ENCODE measurements around the gene SH3GLB2.
"Not testable (repeated sequence)": the region's sequence is repeated elsewhere in the genome, so short reads cannot be mapped to it uniquely, and the experiment has no call there.

Gene SH3GLB2

DNA sequence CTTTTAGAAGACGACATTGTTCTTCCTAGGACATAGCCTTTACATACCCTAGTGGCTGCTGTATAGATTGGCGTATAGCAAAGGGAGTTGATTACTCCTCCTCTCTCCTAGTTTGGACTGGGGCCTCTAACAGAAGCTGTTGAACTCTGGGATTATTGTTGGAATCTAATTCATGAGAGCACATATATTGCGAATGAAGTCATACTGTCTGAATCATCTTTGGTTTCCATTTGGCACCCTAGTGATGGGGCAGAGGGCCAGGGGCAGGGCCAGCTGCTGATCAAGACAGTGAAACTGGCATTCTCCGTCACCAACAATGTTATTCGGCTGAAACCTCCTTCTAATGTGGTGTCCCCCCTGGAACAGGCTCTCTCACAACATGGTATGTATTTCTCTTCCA lies 40.3 kb downstream of the SH3GLB2 start:
- no peak overlapping the region for H3K9ac ChIP-seq (ENCODE audit: low read length)
- H3K36me3 ChIP-seq (ENCODE audit: control insufficient read depth, insufficient read depth, low read length): peaks cover 87% of the 10 kb centered on the region
- H3K4me1 ChIP-seq (ENCODE audit: control insufficient read depth, insufficient read depth, low read length): no peaks in the 10 kb centered on the region
- H3K9me3 ChIP-seq (ENCODE audit: control insufficient read depth, insufficient read depth, low read depth, low read length): no peaks in the 10 kb centered on the region
- no peak overlapping the region for H3K4me3 ChIP-seq (ENCODE audit: low read depth, low read length)
- no peak overlapping the region for H3K27ac ChIP-seq (ENCODE audit: low read depth, low read length)
- no peaks in the 10 kb centered on the region for H3K27me3 ChIP-seq (ENCODE audit: control insufficient read depth, insufficient read depth, low read length)

DNA sequence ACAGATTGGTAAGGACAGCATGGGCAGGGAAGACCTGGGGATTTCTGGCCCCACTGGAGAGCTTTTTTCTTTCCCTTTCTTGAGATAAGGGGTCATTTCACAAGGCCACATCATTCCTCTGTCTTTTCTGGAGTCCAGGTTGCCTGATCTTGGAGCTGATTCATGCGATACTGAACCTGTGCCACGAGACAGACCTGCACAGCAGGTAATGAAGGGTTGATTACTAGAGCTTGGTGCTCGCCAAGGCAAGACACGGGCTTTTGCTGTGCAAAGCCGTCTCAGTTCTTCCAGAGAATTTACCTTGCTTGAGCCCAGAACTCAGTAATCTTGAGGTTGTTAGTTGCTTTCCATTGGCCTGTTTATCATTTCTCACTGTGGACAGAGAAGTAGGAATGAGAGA lies 41.5 kb downstream of the SH3GLB2 start:
- H3K4me1 ChIP-seq (ENCODE audit: control insufficient read depth, insufficient read depth, low read length): no peaks in the 10 kb centered on the region
- no peak overlapping the region for H3K27ac ChIP-seq (ENCODE audit: low read depth, low read length)
- H3K9me3 ChIP-seq (ENCODE audit: control insufficient read depth, insufficient read depth, low read depth, low read length): no peaks in the 10 kb centered on the region
- no peaks in the 10 kb centered on the region for H3K27me3 ChIP-seq (ENCODE audit: control insufficient read depth, insufficient read depth, low read length)
- no peak overlapping the region for H3K4me3 ChIP-seq (ENCODE audit: low read depth, low read length)
- no peak overlapping the region for H3K9ac ChIP-seq (ENCODE audit: low read length)
- peaks cover 89% of the 10 kb centered on the region for H3K36me3 ChIP-seq (ENCODE audit: control insufficient read depth, insufficient read depth, low read length)

DNA sequence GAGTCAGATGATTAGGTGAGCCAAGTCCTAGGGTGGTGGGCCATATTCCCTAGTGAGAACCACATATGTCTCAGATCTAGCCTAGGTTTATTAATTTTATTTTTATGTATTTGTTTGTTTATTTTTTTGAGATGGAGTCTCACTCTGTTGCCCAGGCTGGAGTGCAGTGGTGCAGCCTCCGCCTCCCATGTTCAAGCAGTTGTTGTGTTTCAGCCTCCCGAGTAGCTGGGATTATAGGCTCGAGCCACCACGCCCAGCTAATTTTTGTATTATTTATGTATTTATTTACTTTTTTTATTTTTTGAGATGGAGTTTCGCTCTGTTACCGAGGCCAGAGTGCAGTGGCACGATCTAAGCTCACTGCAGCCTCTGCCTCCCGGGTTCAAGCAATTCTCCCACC lies 44.6 kb downstream of the SH3GLB2 start:
- peaks cover 97% of the 10 kb centered on the region for H3K36me3 ChIP-seq (ENCODE audit: control insufficient read depth, insufficient read depth, low read length)
- no peaks in the 10 kb centered on the region for H3K9me3 ChIP-seq (ENCODE audit: control insufficient read depth, insufficient read depth, low read depth, low read length)
- no peaks in the 10 kb centered on the region for H3K4me1 ChIP-seq (ENCODE audit: control insufficient read depth, insufficient read depth, low read length)
- no peak overlapping the region for H3K9ac ChIP-seq (ENCODE audit: low read length)
- no peaks in the 10 kb centered on the region for H3K27me3 ChIP-seq (ENCODE audit: control insufficient read depth, insufficient read depth, low read length)
- no peak overlapping the region for H3K27ac ChIP-seq (ENCODE audit: low read depth, low read length)
- H3K4me3 ChIP-seq (ENCODE audit: low read depth, low read length): no peak overlapping the region

DNA sequence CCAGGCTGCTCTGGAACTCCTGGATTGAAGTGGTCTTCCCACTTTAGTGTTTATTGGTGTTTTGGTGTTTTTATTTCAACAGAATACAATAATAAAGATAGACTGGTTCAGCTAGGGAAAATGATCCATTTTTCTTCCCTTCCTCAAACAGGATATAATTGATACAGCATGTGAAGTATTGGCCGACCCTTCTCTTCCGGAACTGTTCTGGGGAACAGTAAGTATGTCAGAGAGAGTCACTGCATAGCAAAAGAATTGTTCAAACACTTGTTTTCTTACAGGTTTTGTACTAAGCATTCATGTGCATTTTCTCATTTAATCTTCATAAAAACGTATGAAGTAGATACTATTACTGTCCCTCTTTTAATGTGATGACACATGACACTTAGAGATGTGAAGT lies 49.0 kb downstream of the SH3GLB2 start:
- H3K4me1 ChIP-seq (ENCODE audit: control insufficient read depth, insufficient read depth, low read length): no peaks in the 10 kb centered on the region
- H3K36me3 ChIP-seq (ENCODE audit: control insufficient read depth, insufficient read depth, low read length): peaks cover 88% of the 10 kb centered on the region
- no peak overlapping the region for H3K27ac ChIP-seq (ENCODE audit: low read depth, low read length)
- no peak overlapping the region for H3K4me3 ChIP-seq (ENCODE audit: low read depth, low read length)
- H3K9me3 ChIP-seq (ENCODE audit: control insufficient read depth, insufficient read depth, low read depth, low read length): no peaks in the 10 kb centered on the region
- no peak overlapping the region for H3K9ac ChIP-seq (ENCODE audit: low read length)
- H3K27me3 ChIP-seq (ENCODE audit: control insufficient read depth, insufficient read depth, low read length): no peaks in the 10 kb centered on the region

DNA sequence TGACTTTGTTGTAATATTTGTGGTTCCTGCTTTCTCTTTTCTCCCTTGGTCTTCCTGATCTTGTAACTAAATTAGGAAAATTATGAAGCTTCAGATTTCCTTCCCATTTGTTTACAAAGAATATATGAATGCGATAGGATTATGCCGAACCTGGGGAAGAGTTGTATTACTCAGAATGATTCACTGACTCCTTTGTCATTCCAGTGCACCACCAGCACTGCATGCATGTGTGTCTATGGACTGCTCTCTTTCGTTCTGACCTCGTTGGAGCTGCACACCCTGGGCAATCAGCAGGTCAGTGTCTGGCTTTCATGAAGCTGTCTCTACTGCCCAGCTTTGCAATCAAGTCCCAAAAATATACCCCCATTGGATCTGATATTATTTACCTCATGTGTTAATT lies 55.2 kb downstream of the SH3GLB2 start:
- no peak overlapping the region for H3K9ac ChIP-seq (ENCODE audit: low read length)
- no peak overlapping the region for H3K27ac ChIP-seq (ENCODE audit: low read depth, low read length)
- H3K4me1 ChIP-seq (ENCODE audit: control insufficient read depth, insufficient read depth, low read length): no peaks in the 10 kb centered on the region
- no peak overlapping the region for H3K4me3 ChIP-seq (ENCODE audit: low read depth, low read length)
- H3K9me3 ChIP-seq (ENCODE audit: control insufficient read depth, insufficient read depth, low read depth, low read length): no peaks in the 10 kb centered on the region
- peaks cover 92% of the 10 kb centered on the region for H3K36me3 ChIP-seq (ENCODE audit: control insufficient read depth, insufficient read depth, low read length)
- H3K27me3 ChIP-seq (ENCODE audit: control insufficient read depth, insufficient read depth, low read length): no peaks in the 10 kb centered on the region

DNA sequence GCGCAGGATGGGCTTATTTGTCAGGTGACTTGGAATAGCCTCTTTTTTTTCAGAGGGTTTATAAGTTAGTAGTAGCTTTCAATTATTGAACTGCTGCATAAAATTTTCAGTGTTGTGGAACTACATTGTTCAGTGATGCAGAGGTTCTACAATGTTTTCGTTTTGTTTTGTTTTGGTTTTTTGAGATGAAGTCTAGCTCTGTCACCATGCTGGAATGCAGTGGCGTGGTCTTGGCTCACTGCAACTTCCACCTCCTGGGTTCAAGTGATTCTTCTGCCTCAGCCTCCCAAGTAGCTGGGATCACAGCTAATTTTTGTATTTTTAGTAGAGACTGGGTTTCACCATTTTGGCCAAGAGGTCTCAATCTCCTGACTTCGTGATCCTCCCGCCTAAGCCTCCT lies 58.6 kb downstream of the SH3GLB2 start:
- Histone ChIP-seq H3K9me3 (ENCODE audit: control insufficient read depth, insufficient read depth, low read depth, low read length) (no peaks in the 10 kb centered on the region), H3K4me3 (ENCODE audit: low read depth, low read length) (no peak overlapping the region), H3K27me3 (ENCODE audit: control insufficient read depth, insufficient read depth, low read length) (no peaks in the 10 kb centered on the region), H3K36me3 (ENCODE audit: control insufficient read depth, insufficient read depth, low read length) (peaks cover 84% of the 10 kb centered on the region), H3K9ac (ENCODE audit: low read length) (no peak overlapping the region), H3K27ac (ENCODE audit: low read depth, low read length) (no peak overlapping the region), H3K4me1 (ENCODE audit: control insufficient read depth, insufficient read depth, low read length) (no peaks in the 10 kb centered on the region)

DNA sequence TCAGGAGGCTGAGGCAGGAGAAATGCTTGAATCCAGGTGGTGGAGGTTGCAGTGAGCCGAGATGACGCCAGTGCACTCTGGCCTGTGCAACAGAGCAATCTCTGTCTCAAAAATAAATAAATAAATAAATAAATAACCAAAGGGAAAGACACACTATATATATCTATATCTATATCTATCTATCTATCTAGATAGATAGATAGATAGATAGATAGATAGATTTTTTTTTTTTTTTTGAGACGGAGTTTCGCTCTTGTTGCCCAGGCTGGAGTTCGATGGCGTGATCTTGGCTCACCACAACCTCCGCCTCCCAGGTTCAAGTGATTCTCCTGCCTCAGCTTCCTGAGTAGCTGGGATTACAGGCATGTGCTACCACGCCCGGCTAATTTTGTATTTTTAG lies 66.7 kb downstream of the SH3GLB2 start:
- not testable (repeated sequence) for H3K27me3 ChIP-seq (ENCODE audit: control insufficient read depth, insufficient read depth, low read length); H3K4me3 ChIP-seq (ENCODE audit: low read depth, low read length); H3K27ac ChIP-seq (ENCODE audit: low read depth, low read length); H3K9ac ChIP-seq (ENCODE audit: low read length); H3K4me1 ChIP-seq (ENCODE audit: control insufficient read depth, insufficient read depth, low read length); H3K9me3 ChIP-seq (ENCODE audit: control insufficient read depth, insufficient read depth, low read depth, low read length)
- peaks cover 64% of the 10 kb centered on the region for H3K36me3 ChIP-seq (ENCODE audit: control insufficient read depth, insufficient read depth, low read length)

Data from HUES6 (cell line).